Measurements from ENCODE around the gene IL12RB1.

The IL12RB1 gene

DNA sequence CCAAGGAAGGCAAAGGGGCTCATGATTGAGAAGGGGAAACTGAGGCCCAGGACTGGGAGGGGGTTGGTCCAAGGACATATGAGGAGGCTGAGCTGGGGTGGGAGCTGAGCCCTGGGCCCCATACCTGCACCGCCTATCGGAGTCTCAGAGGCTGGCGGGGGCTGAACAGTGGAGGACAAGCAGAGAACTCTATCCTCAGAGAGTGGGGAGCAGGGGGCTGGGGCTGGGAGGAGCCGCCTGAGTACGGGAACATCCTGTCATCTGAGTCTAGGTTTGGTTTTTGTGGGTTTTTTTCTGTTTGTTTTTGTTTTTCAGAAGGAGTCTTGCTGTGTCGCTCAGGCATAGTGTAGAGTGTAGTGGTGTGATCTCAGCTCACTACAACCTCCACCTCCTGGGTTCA lies 72.5 kb downstream of the IL12RB1 start:
- in situ Hi-C loops (cut with MboI; ENCODE audit: low sequenced_read_pairs) = no loop called here

DNA sequence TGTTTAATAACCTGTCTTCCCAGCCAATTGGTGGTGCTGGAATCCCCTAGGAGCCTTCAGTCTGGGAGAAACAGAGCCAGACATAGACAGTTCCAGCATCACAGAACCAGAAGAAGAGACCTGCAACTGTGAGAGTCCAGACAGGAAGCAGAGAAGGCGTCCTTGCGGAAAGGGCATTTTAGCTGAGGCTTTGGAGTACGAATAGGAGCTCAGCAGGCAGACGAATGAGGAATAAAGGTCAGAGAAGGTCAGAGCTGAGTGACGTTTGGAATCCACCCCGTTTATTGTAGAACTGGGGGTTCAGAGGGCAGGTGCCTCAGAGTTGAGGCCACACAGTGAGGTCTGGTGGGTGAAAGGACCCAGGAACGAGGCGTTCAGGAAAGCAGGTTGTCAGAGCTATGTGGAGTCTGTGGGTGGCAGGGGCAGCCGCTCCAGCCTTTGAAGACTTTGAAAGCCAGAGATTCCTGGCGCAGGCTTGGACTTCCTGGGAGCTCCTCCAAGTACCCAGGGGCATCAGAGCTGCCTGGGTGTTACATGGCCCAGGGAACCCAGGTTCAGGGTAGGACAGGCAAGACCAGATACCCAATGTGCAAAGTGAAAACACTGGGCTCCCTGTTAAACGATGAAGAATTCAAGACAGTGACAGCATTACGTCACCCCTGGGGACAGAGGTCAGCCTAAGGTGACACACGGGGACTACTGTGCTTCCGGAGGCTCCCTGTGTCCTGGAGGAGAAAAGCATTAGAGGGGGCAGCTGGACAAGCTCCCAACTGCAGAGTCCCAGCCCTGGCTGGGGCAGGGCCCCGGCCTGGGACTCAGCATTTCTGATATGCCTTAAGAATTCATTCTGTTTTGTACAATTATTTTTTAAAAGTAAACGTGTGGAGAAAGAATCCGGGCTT lies 73.3 kb downstream of the IL12RB1 start:
- in situ Hi-C loops (cut with MboI; ENCODE audit: low sequenced_read_pairs) = no loop called here

DNA sequence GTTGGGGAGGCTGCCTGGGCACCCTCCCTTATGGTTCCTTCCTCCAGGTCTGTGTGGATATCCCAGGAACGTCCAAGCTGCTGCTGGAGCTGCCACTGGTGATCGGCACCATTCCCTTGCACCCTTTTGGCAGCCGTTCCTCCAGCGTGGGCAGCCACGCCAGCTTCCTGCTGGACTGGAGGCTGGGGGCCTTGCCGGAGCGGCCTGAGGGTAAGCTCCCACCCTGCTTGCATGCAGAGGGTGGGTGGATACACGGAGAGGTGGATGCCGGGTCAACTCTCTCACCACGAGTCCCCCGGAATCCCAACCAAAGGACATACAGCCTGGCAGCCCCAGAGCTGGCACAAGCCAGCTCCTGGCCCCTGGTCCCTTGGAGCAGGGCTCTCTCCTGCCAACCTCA lies 76.6 kb downstream of the IL12RB1 start:
- in situ Hi-C loops (cut with MboI; ENCODE audit: low sequenced_read_pairs) = no loop called here

DNA sequence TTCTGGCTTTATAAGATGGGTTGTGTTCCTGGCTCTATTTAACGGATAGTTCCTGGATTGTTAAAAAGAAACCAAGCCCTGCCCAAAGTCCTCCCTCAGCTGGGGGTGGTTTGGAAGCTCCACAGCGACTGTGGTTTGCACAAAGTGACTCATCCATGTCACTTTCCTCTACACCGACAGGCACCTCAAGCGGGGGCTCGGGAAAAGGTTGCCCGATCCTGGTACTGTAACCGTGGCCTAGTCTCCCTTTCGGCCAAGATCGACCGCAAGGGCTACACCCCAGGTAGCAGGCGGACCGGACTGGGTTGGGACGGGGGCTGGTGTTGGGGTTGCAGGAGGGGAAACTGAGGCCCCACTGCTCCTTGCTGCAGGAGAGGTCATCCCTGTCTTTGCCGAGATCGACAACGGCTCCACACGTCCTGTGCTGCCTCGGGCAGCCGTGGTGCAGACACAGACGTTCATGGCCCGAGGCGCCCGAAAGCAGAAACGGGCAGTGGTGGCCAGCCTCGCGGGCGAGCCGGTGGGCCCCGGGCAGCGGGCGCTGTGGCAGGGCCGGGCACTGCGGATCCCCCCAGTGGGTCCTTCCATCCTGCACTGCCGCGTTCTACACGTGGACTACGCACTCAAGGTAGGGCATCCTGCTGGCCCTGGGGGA lies 77.2 kb downstream of the IL12RB1 start:
- in situ Hi-C loops (cut with MboI; ENCODE audit: low sequenced_read_pairs) = no loop called here

All from HL-60/S4 (cell line).